Skeletal muscle tissue (tissue), 4 donors: Measurements from ENCODE around the gene CACNA2D3. TPM values are rescaled to one million over a fixed set of nuclear protein-coding genes. Genes with fewer than 3 reads are reported as not detected.
A peak's percentile ranks its signal among the peaks of the same experiment; 100 is the strongest.

Source experiments
- H3K27ac ChIP-seq: one replicate; pipeline ENCODE4 v1.7.0; 2013; ENCODE audit warnings: mild to moderate bottlenecking, low read depth, low read length, inconsistent platforms
- H3K27me3 ChIP-seq, 3 donors: one replicate each; pipeline ENCODE4 v1.7.0; 2013; ENCODE audit warnings: low read length in 3 of 3; ENCODE audit not compliant: control insufficient read depth in 3 of 3, insufficient read depth in 3 of 3
- H3K36me3 ChIP-seq, 3 donors: one replicate each; pipeline ENCODE4 v1.7.0; 2013; ENCODE audit warnings: low read length in 3 of 3; ENCODE audit not compliant: control insufficient read depth in 3 of 3, insufficient read depth in 3 of 3
- H3K4me1 ChIP-seq, 3 donors: one replicate each; pipeline ENCODE4 v1.7.0; 2013; ENCODE audit warnings: low read length in 3 of 3, mild to moderate bottlenecking in 3 of 3; ENCODE audit not compliant: control insufficient read depth in 3 of 3, insufficient read depth in 3 of 3
- H3K4me3 ChIP-seq, 3 donors: one replicate each; pipeline ENCODE4 v1.7.0; 2013; ENCODE audit warnings: low read length in 3 of 3
- H3K9ac ChIP-seq, 3 donors: one replicate each; pipeline ENCODE4 v1.7.0; 2013; ENCODE audit warnings: low read length in 3 of 3, mild to moderate bottlenecking in 3 of 3, moderate library complexity in 2 of 3, low read depth in 1 of 3
- H3K9me3 ChIP-seq, 3 donors: one replicate each; pipeline ENCODE4 v1.7.0; 2013; ENCODE audit warnings: low read length in 3 of 3; ENCODE audit not compliant: control insufficient read depth in 3 of 3
- total RNA-seq: library from RNA; depleted of rRNA; stranded (reverse); fragments of >200 nt; gene quantifications from one replicate; pipeline ENCODE4 v1.2.3, GENCODE V29; 2014
- donor health status: Osteomylitis.

The CACNA2D3 gene
- total RNA-seq, 1 donor from 2014 or later, result 3.1 TPM

DNA sequence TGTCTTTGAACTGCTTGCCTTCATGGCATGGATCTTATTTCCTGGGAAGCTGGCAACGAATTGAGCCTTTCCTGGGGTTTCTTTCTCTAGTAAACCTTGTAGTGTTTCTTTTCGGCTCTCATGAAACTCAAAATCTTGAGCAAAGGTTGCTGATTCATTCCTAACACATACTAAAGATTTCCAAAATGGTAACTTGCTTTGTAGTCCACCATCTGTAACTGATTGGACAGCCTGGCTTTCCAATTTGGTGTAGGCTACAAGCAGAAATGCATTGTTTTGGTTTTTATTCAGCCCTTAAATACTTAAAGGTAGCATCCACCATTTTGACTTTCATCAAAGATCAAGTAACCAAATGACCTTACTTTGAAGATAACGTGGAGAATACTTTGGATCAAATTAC, 767.4 kb downstream of the CACNA2D3 start:
- Histone ChIP-seq H3K27ac (no peak overlapping the region), H3K4me1 (peaks cover 10 to 31% (median 22%) of the 10 kb centered on the region in 3 donors), H3K9me3 (no peaks in the 10 kb centered on the region), H3K4me3 (no peak overlapping the region), H3K27me3 (no peaks in the 10 kb centered on the region), H3K36me3 (no peaks in the 10 kb centered on the region), H3K9ac (no peak overlapping the region)

DNA sequence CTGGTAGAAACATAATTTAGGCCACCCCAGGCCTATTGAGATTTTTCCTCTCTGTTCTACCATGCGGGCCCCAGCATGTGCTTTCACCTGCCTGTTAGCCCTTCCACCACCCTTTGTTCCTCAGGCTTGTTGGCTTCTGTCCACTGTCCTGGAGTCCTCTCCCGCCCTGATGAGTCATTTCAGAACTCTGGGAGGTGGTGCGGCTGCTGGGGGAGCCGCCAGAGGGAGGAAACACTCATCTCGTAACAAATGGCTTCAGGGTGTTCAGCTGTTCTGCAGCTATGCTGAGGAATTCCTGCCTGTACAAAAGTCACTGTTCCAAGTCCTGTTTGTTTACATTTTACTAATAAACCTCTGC, 769.2 kb downstream of the CACNA2D3 start:
- Histone ChIP-seq H3K4me3 (no peak overlapping the region), H3K9ac (peak overlapping the region in 2 of 3 donors; percentile 18 to 65), H3K9me3 (no peaks in the 10 kb centered on the region), H3K4me1 (peaks cover 10 to 31% (median 22%) of the 10 kb centered on the region in 3 donors), H3K27me3 (no peaks in the 10 kb centered on the region), H3K27ac (peak overlapping the region; percentile 70), H3K36me3 (no peaks in the 10 kb centered on the region)

DNA sequence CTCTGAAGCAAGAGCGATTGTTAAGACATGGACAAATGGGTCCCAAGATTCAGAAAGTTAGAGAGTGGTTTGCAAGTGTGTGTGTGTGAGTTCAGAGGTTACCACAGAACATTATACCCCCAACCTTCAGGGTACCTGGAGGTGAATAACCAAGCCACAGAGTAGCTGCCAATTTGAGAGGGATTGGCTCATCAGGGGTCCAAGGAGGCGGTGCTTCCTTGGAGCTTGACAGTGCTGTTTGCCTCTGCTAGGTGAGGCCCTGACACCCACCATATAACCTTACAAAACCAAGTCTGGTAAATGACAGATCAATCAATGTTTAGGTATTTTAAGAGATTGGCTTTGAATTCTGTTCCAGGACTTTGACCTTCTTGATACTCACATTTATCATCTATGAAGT, 769.8 kb downstream of the CACNA2D3 start:
- H3K9me3 ChIP-seq, result no peaks in the 10 kb centered on the region
- no peaks in the 10 kb centered on the region for H3K27me3 ChIP-seq
- no peak overlapping the region for H3K4me3 ChIP-seq
- H3K36me3 ChIP-seq, result no peaks in the 10 kb centered on the region
- peak overlapping the region; percentile 70 for H3K27ac ChIP-seq
- H3K9ac ChIP-seq, result peak overlapping the region in 2 of 3 donors; percentile 18 to 55
- H3K4me1 ChIP-seq, result peaks cover 10 to 31% (median 22%) of the 10 kb centered on the region in 3 donors

DNA sequence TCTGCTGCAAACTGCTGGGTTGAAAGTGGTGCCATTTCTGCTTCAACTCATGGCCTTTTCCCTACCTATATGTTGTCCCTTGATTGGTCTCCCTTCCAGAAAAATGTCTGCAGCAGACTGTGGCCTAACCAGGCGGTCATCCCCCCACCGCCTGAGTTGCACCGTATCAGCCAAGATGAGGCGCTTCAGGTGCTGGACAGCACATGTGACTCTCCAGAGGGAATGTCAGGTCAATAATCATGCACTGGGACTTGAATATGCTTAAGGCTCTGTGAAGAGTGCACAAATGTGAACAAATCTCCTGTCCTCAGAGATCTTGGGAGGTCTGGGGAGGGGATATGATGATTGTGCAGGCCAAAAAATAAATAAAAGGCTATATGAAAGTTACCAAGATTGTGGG, 773.3 kb downstream of the CACNA2D3 start:
- H3K9ac ChIP-seq, result no peak overlapping the region
- H3K9me3 ChIP-seq, result no peaks in the 10 kb centered on the region
- no peak overlapping the region for H3K27ac ChIP-seq
- no peaks in the 10 kb centered on the region for H3K27me3 ChIP-seq
- H3K4me1 ChIP-seq, result peaks cover 15 to 32% (median 30%) of the 10 kb centered on the region in 3 donors
- no peaks in the 10 kb centered on the region for H3K36me3 ChIP-seq
- no peak overlapping the region for H3K4me3 ChIP-seq

DNA sequence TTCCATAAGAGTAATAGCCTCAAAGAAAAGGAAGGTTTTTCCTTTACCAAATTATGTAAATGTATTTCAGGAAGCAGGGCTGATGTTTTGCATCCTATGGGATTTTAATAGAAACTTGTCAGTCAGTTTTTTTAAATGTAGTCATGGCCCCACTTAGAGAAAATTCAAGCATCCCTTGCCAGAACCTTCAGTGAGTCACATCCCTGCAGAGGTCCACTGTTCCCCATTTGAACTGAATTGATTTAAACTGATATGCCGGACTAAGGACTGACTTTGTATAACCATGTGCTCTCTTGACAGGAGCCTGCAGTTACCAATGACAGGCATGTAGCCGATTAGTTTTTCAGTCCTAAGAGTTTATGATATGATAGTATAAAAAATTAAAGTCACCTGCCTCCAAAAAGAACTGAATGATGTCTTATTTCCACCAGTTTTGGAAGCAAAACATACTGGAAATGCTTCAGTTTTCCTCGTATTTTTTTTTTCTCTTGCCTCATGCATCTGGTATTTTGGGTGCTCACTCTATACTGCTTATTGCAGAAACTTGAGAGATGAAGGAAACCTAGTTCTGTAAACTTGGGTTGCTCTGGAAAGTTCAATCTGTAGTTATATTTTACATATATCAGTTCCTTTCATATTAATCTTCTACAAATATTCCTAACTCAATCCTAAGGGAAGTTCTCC, 774.8 kb downstream of the CACNA2D3 start:
- Histone ChIP-seq H3K4me1 (peaks cover 20 to 32% (median 31%) of the 10 kb centered on the region in 3 donors), H3K27me3 (no peaks in the 10 kb centered on the region), H3K9me3 (no peaks in the 10 kb centered on the region), H3K9ac (no peak overlapping the region), H3K4me3 (no peak overlapping the region), H3K36me3 (no peaks in the 10 kb centered on the region), H3K27ac (no peak overlapping the region)

DNA sequence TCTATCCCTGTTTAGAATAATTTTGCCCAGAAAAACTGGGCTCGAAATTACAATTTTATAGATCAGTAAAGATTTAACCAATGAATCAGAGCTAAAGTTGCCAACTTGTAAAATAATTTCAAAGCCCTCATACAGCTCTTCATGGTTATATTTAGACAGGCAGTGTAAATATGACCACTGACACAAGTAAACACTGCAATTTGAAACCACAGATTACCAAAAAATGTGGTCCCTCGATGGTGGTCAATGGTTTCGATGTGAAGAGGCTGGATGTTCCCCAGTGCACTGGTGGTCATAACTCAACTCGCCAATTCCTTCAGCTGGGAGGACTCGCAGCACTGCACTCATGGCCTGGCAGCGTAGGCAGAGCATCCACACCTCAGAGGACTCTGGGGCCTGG, 776.9 kb downstream of the CACNA2D3 start:
- Histone ChIP-seq H3K4me1 (peaks cover 25 to 34% (median 31%) of the 10 kb centered on the region in 3 donors), H3K27me3 (no peaks in the 10 kb centered on the region), H3K27ac (no peak overlapping the region), H3K9ac (no peak overlapping the region), H3K36me3 (no peaks in the 10 kb centered on the region), H3K9me3 (no peaks in the 10 kb centered on the region), H3K4me3 (no peak overlapping the region)

DNA sequence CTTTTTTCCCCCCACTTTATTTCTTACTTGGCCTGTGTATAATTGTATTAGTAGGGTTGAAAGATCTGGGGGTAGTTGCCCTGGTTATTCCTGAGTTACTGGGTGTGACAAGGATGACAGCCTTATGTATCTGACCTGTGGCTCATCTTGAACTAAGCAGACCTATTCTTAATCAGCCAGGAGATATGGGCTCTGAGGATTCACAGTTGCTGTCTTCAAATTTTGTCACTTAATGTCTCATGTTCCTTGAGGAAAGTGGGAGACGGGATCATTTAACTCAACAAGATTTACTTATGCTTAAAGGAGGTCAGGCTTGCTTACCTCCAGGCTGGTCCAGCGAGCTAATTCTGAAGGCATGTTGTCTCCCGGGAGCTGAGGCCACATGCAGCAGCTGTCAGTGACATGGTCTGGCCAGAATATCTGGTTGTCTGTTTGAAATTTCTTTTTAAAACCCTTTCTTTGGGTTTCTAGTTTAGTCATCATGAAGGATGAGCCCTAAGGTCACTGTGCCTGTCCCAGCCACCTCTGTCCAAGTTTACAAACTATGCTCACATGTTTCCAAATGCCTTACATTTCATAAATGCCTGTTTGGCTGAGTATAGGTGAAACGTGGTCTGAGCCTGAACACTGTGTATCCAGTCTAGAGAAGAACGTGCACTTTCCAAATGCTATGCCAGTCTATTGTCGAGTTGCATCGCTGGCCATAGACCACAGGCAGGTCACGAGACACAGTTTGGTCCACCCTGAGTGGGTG, 778.7 kb downstream of the CACNA2D3 start:
- no peaks in the 10 kb centered on the region for H3K9me3 ChIP-seq
- peak overlapping the region; percentile 81 for H3K27ac ChIP-seq
- H3K4me1 ChIP-seq, result peaks cover 32 to 42% (median 36%) of the 10 kb centered on the region in 3 donors
- H3K4me3 ChIP-seq, result no peak overlapping the region
- no peaks in the 10 kb centered on the region for H3K27me3 ChIP-seq
- H3K36me3 ChIP-seq, result no peaks in the 10 kb centered on the region
- H3K9ac ChIP-seq, result peak overlapping the region in 1 of 3 donors; percentile 58

DNA sequence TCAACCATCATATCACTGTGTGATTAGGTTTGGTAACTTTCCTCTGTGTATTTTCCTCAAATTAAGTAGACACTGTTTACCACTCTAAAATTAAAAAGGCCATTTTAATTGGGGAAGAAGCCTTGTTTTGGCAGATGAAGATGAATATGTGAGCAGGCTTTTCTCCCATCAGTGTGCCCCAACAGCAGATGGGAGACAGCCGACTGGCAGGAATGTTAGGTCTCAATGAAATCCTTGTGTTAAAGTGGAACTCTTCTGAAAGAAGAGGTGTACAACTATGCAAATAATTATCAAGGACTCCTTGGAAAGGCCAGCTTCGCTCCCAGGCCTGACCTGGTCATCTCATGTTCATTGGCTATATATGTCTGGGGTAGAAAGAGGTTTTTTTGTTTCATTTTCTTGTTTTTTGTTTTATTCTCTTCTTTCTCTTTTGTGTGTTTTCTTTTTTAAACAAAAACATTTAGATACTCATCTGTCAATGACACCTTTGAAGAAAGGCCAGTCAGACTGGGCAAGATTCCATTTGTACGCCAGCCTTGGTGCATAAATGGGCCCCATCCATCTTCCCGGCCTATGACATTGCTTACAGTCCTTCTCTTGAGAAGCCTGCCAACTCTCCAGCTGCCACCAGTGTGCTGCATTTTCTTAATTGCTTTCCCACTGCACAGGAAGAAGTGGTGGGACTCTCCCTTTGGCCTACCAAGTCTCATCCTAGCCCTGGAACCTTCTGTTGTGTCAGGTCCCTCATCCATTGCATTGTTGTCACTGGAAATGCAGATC, 779.7 kb downstream of the CACNA2D3 start:
- Histone ChIP-seq H3K9me3 (no peaks in the 10 kb centered on the region), H3K36me3 (no peaks in the 10 kb centered on the region), H3K27ac (peak overlapping the region; percentile 81), H3K4me3 (no peak overlapping the region), H3K4me1 (peaks cover 42 to 51% (median 46%) of the 10 kb centered on the region in 3 donors), H3K27me3 (no peaks in the 10 kb centered on the region), H3K9ac (peak overlapping the region in 1 of 3 donors; percentile 58)

DNA sequence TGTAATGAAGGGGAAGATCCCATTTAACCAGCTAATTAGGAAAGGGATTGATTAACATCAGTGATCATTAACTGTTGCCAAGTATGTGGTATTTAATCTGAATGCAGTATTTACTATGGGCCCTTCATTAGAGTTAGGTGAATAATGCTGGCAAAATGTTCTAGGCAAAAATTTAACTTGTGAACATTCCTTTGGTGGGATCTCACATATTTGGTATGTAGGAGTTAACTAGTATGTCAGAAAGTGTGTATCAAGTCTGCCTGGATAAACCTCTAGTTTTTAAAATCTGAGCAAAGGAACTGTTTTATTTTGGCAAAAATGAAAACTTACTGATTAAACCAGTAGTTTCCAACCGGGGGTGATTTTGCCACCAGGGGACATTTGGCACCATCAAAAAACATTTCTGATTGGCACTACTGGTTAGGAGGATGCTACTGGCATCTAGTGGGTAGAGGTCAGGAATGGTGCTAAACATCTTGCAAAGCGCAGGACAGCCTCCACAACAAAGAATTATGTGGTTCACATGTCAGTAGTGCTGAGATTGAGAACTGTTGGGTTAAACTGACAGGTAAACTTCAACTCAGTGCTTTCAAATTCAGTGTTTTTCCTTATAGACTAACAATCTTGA, 783.0 kb downstream of the CACNA2D3 start:
- H3K9ac ChIP-seq, result no peak overlapping the region
- H3K9me3 ChIP-seq, result no peaks in the 10 kb centered on the region
- H3K36me3 ChIP-seq, result no peaks in the 10 kb centered on the region
- no peak overlapping the region for H3K4me3 ChIP-seq
- H3K27ac ChIP-seq, result no peak overlapping the region
- H3K4me1 ChIP-seq, result peaks cover 42 to 52% (median 46%) of the 10 kb centered on the region in 3 donors
- H3K27me3 ChIP-seq, result no peaks in the 10 kb centered on the region
